Erythroblast (primary cell): ENCODE results near the gene SLC25A47.

Source experiments
- GATA1 ChIP-seq: IDR thresholded peaks from 2 replicates; pipeline ENCODE4 v1.6.1; 2011; ENCODE audit warnings: low read depth, mild to moderate bottlenecking, control low read depth, low read length, moderate library complexity
- POLR2A ChIP-seq: IDR thresholded peaks from 2 replicates; pipeline ENCODE4 v1.6.1; 2011; ENCODE audit warnings: mild to moderate bottlenecking, low read length

DNA sequence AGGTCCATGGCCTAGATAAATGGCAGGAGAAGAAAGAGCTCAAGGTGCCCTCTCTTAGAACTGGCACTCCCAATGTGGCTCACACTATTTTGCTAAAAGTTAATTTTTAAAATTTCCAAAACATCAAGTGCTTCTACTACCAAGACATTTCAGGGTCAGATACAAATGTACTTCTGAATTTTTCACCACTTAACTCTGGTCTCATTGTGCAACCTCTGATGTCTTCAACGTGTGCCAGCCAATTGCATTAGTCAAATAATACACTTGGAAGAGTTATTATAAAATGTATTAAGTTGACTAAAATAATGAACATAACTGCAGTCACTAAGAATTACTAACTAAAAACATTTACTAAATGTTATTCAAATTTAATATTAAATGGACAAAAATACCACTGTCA is 41.3 kb downstream of the SLC25A47 start:
- TF ChIP-seq POLR2A: no peak
- no peak for TF ChIP-seq GATA1
